ENCODE results near the gene LRRC75B. TPM values are rescaled to one million over a fixed set of nuclear protein-coding genes. Genes with fewer than 3 reads are reported as not detected.
A peak's percentile ranks its signal among the peaks of the same experiment; 100 is the strongest.
"Not testable (repeated sequence)": the region's sequence is repeated elsewhere in the genome, so short reads cannot be mapped to it uniquely, and the experiment has no call there.

LRRC75B gene
- total RNA-seq, 1 donor from 2014 or later, result 4.2 TPM

DNA sequence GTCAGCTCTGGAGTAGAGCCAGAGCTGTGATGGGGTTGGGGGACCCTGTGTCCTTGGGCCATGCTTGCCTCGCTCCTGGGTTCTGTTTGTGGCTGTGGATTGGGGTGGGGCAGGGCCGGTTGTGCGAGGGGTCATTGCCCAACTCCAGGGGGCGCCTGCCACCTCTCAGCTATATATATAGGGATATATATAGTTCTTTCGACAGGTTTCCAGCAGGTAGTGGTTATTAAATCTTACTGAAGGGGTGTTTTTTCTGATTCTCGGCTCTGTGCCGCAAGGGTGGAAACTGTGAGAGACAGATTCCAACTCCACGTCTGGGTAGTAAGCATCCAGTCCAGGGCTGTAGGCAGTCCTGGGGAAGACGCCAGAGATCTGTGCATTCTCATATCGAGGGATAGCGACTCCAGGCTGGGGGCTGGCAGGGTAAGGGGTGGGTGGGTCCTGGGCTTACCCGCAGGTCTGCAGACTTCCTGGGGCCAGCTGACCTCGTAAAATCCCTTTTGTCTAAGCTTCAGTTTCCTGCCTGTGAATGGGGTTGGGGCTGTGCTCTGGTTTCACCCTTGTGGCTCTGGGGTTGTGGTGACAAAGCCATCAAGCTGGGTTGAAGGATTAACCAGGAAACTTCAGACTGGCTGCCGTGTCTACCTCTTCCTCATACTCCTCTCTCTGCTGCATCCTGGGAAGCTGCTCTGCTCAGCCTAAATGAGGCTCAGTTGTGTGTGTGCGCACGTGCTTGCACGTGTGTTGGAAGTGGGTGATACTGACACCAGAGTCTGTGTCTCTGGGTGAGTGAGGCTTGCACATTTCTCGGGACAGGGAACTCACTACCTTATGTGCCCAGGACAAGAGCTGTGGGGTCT, 11.1 kb upstream of the LRRC75B start:
- intact Hi-C loops (cut with DNase I); DNase-seq (ENCODE audit: low spot score): not testable (repeated sequence)

DNA sequence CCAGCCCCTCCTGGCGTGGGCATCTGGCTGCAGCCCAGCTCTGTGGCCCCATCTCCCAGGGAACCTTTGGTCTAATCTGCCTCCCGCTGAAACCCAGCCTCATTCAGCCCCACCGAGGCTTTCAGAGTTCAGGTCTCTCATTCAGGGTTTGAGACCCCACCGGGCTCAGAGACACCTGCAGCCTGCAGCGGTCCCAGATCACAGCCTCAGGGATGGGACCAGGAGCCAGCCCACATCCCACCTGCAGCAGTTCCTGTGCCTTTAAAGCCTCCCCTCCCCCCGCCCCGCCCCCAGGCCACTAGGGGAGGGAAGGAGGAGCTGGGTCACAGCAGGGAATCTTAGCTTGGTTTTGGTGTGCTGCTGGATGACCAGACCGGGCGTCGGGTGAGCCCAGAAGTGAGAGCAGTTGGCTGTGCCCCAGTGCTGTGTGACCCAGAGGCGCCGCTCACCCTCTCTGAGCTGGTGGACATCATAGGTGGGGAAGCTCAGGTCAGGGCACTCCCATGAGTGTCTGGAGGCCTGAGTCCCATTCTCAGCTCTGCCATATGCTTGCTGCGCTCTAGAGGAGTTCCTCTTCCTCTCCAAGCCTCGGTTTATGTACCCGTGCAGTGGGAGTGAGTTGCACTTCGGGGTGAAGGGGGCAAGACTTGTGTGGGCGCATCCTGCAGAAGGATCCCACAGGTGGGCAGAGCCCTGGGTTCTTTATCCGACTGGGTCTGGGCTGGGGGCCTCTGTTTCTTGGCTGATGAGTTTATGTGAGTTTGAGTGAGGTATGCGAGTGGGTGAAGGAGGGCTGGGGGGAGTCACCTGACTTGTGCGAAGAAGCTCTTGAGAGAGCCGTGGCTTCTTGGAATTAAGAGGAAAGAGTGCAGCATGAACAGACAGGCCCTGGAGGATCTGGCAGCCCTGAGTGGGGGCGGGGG, 10.2 kb upstream of the LRRC75B start, which contains the start of gene GGT1:
GGT1 (plus strand) TSS at position 347 of the 923 bp plus-strand sequence. CDS start 7,889 bp downstream, outside the sequence.
- intact Hi-C loops (cut with DNase I); DNase-seq (ENCODE audit: low spot score): not testable (repeated sequence)

DNA sequence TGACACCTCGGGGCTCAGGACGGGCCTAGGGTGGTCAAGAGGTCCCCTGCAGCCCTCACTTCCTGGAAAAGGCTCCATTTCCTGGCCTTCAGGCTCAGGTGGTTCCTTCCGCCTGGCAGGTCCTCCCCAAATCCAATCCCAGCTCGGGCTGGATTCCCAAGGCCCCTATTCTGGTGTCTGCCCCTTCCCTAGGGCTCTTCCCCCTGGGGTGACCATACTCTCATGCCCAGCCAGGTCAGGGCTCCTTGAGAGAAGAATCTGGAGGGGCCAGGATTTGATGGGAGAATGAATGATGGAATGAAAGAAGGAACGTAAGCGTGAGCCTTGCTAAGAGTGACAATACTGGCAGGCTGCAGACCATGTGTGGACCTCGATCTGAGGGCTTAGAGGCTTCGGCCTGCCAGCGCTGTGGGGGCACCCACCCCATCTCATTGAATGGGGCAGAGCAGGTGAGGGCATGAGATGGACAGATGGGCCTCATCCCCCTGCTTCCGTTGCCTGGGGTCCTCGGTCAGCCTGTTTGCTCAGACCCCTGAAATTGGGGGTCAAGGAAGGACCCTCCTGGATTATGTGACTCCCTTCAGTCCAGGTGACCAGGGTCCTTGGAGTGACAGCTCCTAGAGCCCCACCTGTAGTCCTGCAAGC, 9.4 kb upstream of the LRRC75B start:
- DNase-seq (ENCODE audit: low spot score); intact Hi-C loops (cut with DNase I): not testable (repeated sequence)

DNA sequence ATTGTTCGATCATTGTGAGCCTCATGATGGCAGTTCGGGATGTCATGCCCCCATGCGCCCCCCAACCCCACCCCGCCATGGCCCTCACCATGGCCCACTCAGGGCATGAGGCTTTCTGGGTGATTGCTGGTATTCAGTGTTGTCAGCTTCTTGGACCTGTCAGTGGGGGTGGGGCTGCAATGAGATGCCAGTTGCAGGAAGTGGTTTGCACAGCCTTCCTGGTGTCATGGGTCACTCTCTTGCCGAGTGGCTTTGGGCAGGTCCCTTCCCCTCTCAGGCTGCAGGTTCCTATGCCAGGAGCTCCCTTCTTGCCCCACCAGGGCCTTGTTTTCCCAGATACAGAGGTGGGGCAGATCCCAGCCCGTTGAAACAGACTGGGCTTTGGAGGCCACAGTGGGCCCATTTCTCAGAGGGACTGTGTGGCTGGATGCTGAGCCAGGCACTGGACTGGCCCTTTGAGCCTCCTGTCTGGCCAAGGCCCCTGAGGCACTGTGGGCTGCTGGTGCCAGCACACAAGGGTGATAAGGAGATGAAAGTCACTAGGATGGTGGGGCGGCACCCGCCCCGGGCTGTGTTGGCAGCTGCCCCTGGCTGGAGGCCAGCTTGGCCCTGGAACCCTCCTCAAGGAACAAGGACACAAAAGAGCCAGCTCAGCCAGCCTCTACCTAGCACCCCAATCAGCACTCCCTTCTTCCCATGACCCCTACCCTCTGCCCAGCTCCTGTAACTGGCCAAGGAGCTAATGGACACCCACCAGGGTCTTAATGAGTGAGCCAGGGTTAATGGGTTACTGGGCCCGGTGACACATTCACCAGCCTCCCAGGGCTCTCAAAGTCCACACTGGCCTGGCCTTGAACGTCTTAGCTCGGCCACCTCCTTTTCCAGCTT, 8.6 kb upstream of the LRRC75B start:
- DNase-seq (ENCODE audit: low spot score), result peak; percentile 80
- intact Hi-C loops (cut with DNase I), result no loop called here

DNA sequence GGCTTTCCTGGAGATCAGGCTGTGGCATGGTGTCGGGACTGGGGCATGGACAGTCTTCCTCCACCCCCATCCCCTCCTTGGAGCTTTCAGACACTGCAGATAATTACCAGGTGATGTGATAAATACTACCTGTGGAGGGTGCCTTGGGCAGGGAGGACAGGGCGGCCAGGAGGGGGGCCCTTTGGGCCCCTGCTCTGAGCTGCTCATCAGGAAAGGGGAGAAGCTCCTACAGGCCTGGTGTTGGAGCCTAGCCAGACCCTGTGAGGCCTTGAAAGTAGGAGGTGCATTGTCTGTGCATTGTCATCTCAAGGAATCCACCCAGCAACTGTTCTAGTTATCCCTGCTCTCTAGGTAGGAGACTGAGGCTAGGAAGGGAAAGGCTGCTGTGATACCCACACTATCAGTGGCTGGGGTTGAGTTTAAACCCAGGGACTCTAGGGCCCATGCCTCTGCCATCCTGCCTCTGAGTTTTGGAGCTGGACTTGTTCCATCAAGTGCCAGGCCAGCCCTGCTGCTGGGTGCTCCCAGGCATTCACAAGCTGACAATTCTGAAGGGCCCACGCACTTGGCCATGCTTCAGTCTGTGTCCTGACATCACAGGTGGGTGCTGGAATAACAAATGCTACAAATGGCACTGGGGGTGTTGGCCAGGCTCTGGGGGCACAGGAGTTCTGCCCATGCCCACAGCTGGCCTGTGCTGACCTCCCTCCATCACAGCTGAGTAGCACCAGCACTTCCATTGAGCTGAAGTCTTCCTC, 7.3 kb upstream of the LRRC75B start:
- DNase-seq (ENCODE audit: low spot score); intact Hi-C loops (cut with DNase I): not testable (repeated sequence)

DNA sequence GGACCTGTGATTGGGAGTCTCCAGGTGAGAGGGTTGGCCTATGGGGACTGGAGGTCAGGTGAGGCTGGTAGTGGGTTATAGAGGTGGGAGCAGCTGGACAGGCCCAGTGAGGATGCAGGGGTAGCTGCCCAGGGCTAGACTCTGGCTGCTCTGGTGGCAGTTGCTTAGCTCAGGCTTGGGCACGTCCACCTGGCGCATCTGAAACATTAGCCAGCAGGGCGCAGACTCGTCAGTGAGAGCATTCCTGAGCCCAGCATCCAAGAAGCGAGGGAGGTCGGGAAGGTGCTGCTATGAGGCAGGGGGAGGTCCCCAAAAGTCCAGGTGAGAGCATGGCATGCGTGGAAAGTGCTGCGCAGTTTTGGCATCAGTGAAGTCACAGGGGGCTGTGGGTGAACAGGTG, 6.6 kb upstream of the LRRC75B start:
- no peak for DNase-seq (ENCODE audit: low spot score)
- intact Hi-C loops (cut with DNase I), result no loop called here

DNA sequence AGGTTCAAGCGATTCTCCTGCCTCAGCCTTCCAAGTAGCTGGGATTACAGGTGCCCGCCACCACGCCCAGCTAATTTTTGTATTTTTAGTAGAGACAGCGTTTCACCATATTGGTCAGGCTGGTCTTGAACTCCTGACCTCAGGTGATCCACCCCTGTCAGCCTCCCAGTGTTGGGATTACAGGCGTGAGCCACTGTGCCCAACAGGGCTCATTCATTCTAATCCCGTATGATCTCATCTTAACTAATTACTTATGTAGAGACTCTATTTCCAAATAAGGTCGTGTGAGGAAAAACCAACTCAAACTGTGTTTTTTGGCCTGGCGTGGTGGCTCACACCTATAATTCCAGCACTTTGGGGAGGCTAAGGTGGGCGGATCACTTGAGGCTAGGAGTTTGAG, 4.2 kb upstream of the LRRC75B start:
- DNase-seq (ENCODE audit: low spot score); intact Hi-C loops (cut with DNase I): not testable (repeated sequence)

DNA sequence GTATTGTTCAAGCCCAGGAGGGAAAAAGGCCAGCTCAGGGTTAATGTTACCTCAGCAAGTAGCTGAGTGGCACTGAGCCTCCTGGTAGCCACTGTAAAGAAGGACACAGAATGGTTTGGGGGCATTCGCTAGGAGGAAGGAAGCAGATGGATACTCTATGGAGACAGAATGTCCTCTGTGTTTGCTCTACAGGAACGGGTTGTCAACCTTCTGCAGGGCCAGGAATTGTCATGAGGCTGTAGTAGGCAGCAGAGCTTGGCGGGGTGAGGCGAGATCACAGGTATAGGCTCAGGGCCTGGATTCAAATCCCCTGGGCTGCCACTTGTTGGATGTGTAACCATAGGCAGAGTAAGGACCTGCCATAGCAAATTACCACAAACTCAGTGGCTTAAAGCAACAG, 3.0 kb upstream of the LRRC75B start:
- intact Hi-C loops (cut with DNase I), result no loop called here
- DNase-seq (ENCODE audit: low spot score), result no peak

DNA sequence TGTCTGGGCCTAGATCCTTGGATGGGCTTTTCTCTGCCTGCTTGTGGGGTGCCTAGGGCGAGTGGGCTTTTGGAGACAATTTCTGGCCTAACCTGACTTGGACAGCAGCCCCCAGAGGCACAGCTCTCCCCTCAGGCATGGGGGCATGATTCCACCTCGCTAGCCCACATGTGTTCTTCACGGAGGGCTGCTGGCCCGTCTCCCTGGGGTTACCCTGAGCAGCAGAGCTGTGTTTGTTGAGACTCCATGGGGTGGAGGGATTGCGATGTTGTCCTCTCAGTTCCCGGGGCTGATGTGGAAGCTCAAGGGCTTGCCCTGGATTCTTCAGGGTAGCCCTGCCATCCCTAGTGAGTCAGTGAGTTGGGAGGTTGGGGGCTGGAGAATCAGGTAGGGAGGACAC, 2.4 kb upstream of the LRRC75B start:
- DNase-seq (ENCODE audit: low spot score), result peak; percentile 43
- intact Hi-C loops (cut with DNase I), result no loop called here

DNA sequence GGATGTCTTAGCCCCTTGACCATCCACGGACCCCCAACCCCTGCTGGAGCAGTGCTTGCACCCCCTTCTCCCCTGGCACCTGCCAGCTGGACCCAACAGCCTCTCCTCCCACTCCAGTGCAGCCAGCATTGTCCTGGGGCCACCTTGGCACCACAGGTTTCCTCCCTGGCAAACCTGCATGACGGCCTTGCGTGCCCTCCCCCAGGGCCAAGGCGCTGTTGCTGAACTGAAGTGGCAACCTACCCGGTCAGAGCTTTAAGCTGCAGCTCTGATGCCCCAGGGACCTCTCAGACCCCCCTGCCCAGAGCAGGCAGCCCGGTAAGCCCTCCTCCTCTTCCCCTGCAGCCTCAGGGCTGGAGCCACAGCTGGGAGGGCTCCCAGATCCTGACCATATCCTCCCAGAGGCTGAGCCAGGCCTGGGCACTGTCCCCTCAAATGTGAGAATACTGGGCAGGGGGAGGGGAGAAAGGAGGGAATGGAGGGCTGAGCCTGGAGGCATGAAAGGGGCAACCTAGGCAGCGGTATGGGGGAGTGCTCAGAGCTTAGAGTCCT, 1.8 kb upstream of the LRRC75B start:
- intact Hi-C loops (cut with DNase I), result no loop called here
- DNase-seq (ENCODE audit: low spot score), result peak; percentile 57

DNA sequence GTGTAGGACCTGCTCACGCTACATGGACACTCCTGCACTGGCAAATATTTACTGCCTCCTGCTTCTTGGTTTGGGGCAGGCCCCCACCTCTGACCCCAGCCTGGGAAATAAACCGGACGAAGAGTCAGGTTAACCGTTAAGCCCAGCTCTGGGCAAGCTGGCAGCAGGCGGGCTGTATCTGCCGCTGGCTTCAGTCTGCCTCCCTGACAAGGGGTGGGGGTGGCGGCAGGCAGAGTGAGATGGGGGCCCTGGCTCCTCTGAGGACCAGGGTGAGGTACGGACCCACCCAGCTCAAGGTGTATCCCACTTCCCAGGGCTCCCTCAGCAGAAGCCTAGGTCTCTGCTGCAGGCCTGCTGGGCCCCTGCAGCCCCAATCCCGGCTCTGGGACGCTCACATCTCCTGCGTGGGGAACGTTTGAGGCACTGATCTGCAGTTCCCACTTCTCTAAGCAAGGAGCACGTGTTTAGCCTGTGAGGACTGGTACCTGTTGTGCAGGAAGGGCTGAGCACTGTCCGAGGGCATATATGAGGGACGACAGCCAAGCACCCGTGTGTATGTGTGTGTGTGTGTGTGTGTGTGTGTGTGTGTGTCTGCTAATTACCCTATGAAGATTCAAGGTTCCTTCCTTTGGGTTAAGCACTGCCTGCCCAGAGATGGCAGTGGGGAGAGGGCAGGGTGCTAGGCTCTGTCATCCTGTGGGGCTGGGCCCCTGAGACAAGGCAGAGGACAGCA, 1.1 kb upstream of the LRRC75B start:
- DNase-seq (ENCODE audit: low spot score), result peak; percentile 27

DNA sequence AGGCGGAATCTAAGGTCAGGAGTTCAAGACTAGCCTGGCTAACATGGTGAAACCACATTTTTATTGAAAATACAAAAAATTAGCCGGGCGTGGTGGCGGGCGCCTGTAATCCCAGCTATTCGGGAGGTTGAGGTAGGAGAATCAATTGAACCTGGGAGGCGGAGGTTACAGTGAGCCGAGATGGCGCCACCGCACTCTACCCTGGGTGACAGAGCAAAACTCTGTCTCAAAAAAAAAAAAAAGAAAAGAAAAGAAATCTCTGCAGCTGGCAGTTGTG, 624 bp upstream of the LRRC75B start:
- intact Hi-C loops (cut with DNase I); DNase-seq (ENCODE audit: low spot score): not testable (repeated sequence)

More for the DNA sequence above, 1.1 kb upstream of the LRRC75B start:
- intact Hi-C loops (cut with DNase I), result no loop called here

DNA sequence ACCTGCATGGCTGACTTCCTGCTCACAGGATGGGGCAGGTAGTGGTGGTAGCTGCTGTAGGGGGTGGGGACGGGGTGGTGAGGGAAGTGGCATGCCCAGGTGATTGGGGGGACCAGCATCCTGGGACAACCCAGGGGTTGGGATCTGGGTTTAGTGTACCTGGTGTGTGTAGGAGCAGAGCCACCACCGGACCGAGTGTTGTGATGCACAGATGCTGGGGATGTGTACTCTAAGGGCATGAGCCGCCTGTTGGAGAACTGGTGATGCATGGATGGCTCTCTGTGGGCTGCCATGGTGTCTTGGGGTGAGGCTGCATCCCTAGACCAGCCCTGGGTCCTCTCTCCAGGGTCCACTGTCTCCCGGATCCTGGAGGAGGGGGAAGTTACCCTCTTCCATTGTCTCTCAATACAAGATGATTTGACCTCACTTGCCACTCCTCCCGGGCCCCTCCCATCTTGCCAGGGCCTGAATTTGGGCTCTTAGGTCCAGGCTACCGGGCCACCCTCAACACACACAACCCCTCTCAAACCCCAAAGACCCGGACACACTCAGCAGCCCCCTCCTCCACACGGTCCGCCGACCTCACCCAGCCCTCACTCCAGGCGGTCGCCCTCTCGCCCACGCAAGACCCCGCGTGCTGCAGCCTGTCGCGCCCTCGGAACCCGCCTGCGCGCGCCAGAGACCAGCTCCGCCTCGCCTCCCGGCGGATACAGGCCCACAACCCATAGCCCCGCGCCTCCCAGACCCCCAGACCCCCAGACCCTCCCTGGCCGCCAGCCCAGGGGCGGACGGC, 619 bp downstream of the LRRC75B start:
- peak; percentile 74 for DNase-seq (ENCODE audit: low spot score)
- intact Hi-C loops (cut with DNase I), result no loop called here

DNA sequence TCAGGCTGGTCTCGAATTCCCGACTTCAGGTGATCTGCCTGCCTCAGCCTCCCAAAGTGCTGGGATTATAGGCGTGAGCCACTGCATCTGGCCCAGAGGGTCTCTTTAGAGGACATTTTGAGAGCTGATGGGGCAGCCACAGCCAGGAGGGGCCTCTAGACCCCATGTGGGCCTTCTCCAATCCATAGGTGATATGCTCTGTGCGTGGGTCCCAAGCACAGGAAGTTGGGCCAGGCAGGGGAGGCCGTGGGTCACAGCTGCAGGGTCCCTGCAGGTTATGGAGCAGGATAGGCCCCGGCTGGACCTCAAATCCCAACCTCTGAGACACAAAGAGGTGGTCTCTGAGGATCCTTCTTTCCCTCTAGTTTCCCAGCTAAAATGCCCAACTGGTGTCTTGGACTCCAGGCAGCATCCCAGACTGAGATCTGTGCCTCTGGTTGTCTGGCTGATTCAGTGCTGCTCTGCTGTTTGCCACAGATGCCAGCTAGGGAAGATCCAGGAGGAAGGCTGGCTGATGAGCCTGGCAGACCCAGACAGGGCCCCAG, 1.5 kb downstream of the LRRC75B start:
- DNase-seq (ENCODE audit: low spot score), result peak; percentile 20
- intact Hi-C loops (cut with DNase I), result no loop called here

DNA sequence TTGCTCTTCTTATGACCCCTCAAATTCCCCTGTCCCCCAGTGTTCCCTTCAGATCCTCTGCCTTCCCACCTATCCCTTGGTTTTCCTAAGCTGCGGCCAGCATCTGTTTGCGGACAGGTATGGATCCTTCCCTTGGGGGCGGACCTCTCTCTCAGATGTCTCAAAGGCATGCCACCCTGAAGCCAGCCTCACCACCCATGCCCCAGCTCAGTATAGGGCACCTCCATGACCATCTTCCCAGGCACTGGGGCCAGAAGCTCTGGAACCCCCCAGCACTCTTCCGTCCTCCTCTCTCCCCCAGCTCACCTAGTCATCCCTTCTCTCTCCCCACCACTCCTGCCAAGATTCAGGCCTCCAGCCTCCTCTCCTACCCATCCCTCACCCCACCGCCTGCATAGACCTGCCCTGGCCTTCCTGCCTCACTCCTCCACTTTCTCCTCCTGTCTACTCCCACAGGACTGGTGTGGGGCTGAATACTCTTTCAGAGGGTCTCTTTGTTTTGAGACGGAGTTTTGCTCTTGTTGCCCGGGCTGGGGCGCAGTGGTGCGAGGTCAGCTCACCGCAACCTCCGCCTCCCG, 2.2 kb downstream of the LRRC75B start:
- intact Hi-C loops (cut with DNase I), result no loop called here
- peak; percentile 33 for DNase-seq (ENCODE audit: low spot score)

DNA sequence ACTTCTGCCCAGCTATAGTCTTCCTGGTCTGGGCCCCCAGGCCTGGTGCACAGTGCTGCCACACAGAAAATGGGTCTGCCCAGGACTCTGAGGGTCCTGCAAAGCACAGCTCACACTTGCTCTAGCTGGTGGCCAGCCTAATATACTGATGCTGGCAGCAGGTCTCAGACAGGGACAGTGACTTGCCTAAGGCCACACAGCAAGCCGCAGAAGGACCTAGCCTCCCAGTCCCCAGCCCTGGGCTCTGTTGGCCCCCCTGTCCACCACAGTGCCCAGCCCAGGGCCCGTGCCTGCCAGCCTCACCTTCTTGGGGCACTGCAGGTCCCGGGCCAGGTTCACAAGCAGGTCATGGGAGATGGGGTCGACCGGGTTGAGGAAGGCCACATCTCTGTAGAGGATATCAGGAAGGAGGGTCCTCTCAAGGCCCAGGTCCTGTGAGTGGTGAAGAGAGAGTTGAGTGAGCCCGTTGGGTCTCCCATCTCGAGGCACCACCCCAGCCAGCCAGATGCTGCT, 3.3 kb downstream of the LRRC75B start:
- DNase-seq (ENCODE audit: low spot score), result no peak
- intact Hi-C loops (cut with DNase I), result no loop called here
